Skin epidermis (tissue), 12 donors: ENCODE data around the gene TAGLN.
"Not testable (repeated sequence)": the region's sequence is repeated elsewhere in the genome, so short reads cannot be mapped to it uniquely, and the experiment has no call there.

Experiments
- H3K27ac ChIP-seq, 21 experiments: fragments of 200-600 bp; sonication (generic) in 11 of 21; one replicate each; pipeline ENCODE4 v1.5.0; 2020; ENCODE audit warnings: mild to moderate bottlenecking in 3 of 21, inconsistent platforms in 2 of 21, moderate library complexity in 2 of 21
- H3K4me3 ChIP-seq, 7 experiments: fragments of 200-600 bp; sonication (generic) in 2 of 7; one replicate each; pipeline ENCODE4 v1.5.0; 2020; ENCODE audit warnings: inconsistent platforms in 2 of 7, mild to moderate bottlenecking in 2 of 7, moderate library complexity in 1 of 7

Gene TAGLN

DNA sequence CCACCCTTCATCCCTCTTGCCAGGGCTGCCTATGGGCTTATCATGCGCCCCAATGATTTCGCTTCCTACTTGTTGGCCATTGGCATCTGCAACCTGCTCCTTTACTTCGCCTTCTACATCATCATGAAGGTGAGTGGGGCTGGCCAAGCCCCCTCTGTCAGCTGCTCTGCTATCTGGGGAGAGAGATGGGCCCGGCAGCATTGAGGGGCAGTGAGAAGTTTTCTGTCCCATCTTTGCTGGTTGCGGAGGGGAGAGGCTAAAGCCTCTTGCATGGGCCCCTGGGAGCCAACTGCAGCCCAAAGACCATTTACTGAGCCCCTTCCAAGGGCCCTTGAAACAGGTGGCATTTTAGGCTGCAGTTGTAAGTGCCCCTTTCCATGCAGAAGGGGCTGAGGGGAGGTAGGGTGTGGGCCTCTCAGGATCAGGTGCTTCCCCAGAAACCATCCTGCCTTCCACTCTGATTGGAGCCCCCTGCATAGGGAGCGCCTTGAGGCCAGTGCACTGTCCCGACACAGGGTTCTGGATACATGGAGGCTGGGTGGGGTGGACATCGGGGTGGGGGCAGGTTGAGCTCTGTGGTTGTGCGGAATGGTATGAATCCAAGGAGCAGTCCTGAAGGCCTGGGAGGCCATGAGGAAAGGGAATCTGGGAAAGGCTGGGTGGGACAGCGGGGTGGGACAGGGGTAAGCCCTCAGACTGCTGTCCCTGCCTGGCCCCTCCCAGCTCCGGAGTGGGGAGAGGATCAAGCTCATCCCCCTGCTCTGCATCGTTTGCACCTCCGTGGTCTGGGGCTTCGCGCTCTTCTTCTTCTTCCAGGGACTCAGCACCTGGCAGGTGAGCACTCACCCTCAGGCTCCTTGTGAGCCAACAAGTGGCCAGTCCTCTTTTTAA, 5.8 kb upstream of the TAGLN start:
- H3K27ac ChIP-seq: no peak overlapping the region
- H3K4me3 ChIP-seq: no peak overlapping the region

DNA sequence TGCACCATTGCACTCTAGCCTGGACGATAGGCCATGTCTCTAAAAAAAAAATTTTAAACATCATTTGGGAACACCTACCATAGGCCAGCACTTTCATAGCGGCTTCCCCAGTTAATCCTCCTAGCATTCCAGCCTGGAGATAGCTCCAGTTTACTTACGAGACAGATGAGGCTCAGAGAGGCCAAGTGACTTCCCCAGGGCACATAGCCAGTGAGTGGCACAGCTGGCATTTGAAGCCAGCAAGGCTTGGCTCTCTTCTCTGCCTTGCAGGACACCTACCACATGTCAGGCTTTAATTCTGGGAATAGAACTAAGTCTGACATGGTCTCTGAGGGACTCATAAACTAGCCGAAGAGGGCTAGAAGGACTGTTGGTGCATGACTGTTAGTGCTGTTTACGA, 4.9 kb upstream of the TAGLN start:
- no peak overlapping the region for H3K27ac ChIP-seq
- no peak overlapping the region for H3K4me3 ChIP-seq

DNA sequence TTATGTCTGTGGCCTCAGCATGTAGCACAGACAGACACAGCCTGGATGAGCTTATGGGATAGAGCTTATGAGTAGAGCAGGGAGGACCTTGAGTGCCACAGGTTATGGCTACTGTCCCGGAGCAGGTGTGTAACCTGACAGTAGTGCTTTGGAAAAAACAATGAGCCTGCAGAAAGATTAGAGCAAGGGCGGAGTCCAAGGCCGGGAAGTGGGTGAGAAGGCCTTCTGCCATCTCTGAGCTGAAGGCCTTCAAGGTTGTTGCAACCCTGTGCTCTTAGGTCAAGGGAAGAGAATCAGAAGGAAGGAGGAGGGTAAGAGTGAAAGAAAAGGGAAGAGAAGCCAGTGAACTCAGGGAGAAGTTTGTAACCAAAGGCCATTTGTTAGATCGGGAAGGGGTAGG, 3.9 kb upstream of the TAGLN start:
- H3K27ac ChIP-seq: no peak overlapping the region
- H3K4me3 ChIP-seq: no peak overlapping the region

DNA sequence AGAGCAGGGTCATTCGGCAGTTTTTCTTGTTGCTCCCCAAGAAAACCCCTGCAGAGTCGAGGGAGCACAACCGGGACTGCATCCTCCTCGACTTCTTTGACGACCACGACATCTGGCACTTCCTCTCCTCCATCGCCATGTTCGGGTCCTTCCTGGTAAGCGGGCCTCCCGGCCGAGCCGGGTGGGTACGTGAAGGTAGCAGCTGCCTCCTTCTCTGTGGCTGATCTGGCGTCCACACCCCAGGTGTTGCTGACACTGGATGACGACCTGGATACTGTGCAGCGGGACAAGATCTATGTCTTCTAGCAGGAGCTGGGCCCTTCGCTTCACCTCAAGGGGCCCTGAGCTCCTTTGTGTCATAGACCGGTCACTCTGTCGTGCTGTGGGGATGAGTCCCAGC, 3.4 kb upstream of the TAGLN start:
- H3K4me3 ChIP-seq: no peak overlapping the region

DNA sequence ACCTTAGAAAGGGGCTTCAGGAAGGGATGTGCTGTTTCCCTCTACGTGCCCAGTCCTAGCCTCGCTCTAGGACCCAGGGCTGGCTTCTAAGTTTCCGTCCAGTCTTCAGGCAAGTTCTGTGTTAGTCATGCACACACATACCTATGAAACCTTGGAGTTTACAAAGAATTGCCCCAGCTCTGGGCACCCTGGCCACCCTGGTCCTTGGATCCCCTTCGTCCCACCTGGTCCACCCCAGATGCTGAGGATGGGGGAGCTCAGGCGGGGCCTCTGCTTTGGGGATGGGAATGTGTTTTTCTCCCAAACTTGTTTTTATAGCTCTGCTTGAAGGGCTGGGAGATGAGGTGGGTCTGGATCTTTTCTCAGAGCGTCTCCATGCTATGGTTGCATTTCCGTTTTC, 2.2 kb upstream of the TAGLN start:
- H3K4me3 ChIP-seq: no peak overlapping the region
- H3K27ac ChIP-seq: no peak overlapping the region

More for the DNA sequence above, 3.4 kb upstream of the TAGLN start:
- no peak overlapping the region for H3K27ac ChIP-seq

DNA sequence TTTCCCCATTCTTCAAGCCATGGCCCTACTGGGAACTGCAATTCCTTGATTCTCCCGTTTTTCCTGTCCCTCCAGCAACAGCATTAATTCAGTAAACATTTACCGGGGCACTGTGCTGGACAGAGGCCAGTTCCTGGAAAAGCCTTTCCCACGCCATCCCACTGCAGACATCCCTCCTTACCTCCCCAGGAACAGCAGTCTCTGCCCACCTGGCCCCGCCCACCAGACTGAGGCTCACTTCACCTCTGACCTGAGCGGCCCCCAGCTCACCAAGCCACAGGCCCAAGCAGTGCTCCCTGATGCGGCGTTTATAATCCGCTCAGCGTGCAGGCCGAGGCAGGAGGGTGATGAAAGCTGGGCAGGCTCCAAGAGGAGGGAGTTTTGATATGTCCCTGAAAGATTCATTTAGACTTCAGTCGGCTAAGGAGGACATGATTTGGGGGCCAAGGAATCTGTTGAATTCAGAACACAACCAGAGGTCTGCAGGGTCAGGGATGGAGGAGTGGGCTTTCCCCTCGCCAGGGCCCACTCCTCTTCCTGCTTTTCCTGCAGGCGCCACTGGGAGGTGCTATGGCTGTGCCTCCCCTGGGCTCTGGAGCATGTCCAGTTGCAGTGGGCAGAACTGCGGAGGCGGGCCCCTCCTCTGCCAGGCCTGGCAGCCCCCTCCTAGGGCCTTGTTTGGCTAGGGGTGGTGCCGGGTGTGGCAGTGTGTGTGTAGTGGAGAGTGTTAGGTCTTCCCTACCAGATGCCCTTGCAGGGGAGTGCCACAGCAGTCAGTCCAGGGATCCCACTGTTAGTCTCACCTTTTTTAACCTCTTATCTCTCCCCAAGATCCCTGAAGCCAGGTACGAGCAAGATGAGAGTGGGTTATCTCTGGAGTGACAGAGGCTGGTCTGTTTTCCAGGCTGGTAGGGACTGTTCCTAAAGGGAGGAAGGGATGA, 1.4 kb upstream of the TAGLN start:
- Histone ChIP-seq H3K27ac (peak overlapping the region in 11 of 21 experiments; percentile 12 to 88 (median 74)), H3K4me3 (no peak overlapping the region)

DNA sequence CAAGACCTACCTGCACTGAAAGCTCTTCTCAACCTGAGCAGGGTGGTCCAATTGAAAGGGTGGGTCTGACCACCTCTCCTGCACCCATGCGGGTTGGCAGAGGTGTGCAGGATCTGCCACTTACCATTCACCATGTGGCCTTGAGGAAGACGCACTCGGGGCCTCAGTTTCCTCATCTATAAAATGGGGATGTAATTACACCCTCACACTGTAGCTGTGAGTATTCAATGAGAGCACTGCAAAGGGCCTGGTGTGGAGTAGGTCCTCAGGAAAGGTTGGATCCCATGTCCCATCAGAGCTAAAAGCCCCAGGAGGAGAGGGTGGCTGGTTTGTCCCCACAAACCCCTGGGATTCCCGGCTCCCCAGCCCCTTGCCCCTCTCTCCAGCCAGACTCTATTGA, 557 bp upstream of the TAGLN start:
- Histone ChIP-seq H3K27ac (peak overlapping the region in 17 of 21 experiments; percentile 12 to 88 (median 69)), H3K4me3 (peak overlapping the region in 3 of 7 experiments; percentile 14 to 31 (median 28))

DNA sequence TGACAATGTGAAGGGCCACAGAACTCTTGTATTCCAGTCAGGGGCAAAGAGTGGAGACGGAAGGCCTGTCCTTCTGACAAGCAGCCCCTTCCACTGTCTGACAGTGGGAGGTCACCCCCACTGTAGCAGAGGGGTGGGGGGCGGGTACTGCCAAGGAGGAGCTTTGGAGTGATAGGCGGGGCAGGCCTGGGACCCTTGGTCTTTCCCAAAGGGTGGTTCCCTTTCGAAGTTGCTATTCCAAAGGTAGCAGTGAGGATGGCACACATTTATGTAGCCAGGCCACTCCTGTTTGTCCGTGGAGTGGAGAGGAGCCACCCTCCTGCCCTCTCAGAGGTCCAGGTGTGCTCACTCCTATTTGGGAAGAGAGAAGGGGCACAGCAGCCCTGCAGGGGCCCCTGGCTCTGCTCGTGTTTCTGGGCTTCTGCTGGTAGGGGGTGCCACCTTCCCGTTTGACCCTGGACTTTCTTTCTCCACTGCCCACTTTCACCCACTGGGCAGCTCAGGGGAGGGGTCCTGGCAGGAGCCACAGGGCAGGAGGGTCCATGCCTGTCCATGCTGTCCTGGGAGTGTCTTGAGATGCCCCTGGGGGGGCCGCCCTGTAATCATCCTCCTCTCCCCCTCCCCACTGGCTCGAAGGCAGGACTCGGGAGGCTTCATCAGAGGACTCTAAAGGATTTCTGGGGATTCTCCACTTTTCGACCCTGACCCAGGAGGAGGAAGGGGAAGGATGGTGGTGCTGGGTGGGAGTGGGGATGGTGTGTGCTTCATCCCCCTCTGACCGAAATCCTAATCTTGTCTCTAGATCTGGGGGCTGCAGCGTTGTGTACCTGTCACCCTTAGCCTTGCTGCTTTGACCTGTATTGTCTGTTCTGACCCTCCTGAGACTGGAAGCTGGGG, 994 bp downstream of the TAGLN start:
- H3K4me3 ChIP-seq: peak overlapping the region; percentile 1 to 31 (median 23)
- peak overlapping the region in 16 of 21 experiments; percentile 51 to 88 (median 70) for H3K27ac ChIP-seq

DNA sequence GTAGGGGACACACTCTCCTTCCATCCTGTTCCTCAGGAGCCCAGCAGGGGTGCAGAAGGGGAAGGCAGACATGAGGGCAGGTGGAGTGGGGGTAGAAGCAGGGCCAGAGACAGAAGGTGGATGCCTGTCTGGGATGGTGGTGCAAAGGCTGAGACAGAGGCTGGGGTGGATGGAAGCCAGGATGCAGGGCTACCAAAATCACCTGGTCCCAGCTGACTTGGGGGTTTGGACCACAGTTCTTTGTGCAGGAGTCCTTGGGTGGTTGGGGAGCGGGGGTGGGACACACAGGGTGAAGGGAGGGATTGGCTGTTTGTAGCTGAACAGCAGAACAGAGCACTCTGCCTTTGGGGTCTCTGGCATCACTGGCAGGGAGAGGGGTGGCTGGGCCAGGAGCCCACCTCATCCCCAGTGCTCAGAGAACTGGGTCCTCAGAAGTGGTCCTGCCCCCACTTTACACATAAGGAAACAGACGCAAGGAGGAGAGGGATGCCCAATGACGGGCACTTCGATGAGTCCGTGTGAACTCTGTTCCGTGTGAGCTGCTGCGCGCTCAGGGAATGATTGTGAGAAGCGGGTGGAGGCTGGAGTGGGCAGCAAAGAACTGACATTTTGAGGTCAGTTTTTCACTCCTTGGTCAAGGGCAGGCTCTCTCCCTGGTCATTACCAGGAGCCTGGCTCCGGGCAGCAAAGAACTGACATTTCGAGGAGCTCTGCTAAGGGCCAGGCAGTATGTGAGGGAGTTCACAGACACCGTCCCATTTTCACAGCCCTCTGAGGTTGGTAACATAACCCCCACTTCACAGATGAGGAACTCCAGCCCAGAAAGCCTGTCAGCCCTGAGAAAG, 1.9 kb downstream of the TAGLN start:
- Histone ChIP-seq H3K27ac (peak overlapping the region in 9 of 21 experiments; percentile 0 to 81 (median 61)), H3K4me3 (peak overlapping the region in 5 of 7 experiments; percentile 14 to 31 (median 23))

DNA sequence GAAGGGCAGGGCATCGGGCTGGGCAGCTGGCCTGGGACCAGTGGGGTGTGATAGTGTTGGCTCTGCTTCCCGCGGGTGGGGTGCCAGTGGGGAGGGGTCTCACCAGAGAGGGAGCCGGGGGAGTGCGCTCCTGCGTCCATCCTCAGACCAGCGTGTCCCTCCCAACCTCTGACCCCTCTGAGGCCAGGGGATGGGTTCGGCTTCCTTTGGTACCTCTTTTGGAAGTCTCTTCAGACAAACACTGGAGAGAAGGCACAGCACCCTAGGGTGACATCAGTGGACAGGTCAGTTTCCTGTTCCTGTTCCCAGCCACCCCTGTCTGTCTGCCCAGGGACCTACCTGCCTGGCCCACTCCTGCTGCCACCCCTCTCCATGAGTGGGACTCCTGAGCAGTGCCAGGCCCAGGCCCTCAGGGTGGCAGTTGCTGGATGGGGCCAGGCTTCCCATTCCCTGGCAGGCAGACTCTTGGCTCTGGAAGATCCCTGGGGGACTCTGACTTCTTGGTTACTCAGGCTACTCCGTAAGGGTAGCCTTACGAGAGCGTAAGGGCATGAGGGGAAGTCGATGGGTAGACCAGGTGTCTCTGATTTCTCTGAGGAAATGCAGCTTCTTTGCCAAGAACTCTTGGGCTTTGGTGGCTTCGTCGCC, 2.6 kb downstream of the TAGLN start:
- Histone ChIP-seq H3K27ac (peak overlapping the region in 10 of 21 experiments; percentile 0 to 81 (median 60)), H3K4me3 (peak overlapping the region in 3 of 7 experiments; percentile 9 to 31 (median 28))

DNA sequence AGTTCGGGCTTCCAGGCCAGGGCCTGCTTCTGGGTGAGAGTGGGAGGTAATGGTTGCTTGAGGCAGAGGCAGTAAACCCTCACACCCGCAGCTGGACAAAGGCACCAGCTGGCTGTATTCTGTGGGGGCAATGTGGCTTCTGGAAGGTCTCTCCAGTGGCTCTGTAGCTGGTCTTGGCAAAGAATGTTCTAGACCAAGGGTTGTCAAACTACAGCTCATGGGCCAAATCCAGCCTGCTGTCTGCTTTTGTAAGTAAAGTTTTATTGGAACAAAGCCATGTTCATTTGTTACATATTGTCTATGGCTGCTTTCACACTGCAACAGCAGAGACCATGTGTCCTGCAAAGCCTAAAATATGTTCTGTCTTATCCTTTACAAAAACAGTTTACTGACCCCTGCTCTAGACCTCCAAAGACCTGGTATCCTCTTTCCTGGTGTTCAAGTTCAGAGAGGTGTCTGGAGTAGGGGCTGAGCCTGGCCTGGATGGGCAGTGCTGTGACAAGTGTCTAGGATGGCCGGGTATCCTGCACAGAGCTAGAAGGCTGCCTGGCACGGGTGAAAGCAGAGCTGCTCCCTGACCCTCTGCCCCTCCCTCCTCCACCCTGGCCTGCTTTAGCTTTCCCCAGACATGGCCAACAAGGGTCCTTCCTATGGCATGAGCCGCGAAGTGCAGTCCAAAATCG, 3.4 kb downstream of the TAGLN start:
- Histone ChIP-seq H3K27ac (peak overlapping the region in 7 of 21 experiments; percentile 27 to 79 (median 43)), H3K4me3 (no peak overlapping the region)

DNA sequence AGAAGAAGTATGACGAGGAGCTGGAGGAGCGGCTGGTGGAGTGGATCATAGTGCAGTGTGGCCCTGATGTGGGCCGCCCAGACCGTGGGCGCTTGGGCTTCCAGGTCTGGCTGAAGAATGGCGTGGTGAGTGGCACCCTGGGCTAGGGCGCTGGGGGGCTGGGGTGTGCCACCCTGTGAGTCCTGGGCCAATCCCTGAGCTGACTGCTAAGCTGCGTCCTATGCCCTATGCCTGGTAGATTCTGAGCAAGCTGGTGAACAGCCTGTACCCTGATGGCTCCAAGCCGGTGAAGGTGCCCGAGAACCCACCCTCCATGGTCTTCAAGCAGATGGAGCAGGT, 3.9 kb downstream of the TAGLN start:
- H3K27ac ChIP-seq: no peak overlapping the region
- no peak overlapping the region for H3K4me3 ChIP-seq

DNA sequence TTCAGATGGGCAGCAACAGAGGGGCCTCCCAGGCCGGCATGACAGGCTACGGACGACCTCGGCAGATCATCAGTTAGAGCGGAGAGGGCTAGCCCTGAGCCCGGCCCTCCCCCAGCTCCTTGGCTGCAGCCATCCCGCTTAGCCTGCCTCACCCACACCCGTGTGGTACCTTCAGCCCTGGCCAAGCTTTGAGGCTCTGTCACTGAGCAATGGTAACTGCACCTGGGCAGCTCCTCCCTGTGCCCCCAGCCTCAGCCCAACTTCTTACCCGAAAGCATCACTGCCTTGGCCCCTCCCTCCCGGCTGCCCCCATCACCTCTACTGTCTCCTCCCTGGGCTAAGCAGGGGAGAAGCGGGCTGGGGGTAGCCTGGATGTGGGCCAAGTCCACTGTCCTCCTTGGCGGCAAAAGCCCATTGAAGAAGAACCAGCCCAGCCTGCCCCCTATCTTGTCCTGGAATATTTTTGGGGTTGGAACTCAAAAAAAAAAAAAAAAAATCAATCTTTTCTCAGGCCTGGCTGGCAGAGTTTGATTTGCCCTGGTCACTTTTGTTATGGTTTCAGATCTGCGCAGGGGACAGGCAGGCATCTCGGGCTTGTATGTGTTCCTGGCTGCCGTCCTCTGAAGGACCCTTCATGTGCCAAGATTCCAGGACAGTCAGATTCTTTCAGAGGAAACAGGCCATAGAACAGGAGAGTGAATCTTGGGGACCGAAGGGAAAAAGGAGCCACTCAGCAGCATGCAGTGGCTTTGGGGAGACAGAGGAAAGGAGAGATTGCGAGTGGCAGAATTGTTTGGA, 5.3 kb downstream of the TAGLN start:
- H3K4me3 ChIP-seq: no peak overlapping the region
- H3K27ac ChIP-seq: peak overlapping the region in 1 of 21 experiments; percentile 17

DNA sequence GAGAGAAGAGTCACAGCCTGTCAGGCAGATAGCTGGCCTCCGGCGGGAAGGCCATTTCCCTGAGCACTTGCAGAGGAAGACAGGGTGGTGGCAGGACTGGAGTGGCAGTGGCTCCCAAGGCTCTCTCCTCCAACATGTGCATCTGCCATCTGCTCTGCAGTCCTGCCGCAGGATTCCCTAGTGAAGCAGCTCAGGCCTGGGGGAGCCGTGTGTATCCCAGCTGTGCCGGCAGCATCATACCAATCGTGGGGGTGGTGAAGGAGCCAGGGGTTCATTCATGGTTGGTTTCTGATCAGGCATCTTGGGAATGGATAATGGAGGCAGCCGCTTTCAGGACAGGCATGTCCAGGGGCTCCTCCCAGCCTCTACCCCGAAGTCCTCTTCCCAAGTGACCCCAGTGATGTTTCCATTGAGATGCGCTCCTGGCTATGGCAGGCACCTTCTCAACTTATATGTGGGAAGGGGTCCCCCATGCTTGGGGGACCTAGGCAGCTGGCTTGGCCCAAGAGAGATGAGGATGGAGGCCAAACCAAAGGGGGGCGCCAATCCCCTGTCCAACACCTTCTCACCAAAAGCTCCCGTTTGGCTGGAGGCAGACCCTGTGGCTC, 6.1 kb downstream of the TAGLN start:
- Histone ChIP-seq H3K4me3 (no peak overlapping the region), H3K27ac (peak overlapping the region in 1 of 21 experiments; percentile 17)

DNA sequence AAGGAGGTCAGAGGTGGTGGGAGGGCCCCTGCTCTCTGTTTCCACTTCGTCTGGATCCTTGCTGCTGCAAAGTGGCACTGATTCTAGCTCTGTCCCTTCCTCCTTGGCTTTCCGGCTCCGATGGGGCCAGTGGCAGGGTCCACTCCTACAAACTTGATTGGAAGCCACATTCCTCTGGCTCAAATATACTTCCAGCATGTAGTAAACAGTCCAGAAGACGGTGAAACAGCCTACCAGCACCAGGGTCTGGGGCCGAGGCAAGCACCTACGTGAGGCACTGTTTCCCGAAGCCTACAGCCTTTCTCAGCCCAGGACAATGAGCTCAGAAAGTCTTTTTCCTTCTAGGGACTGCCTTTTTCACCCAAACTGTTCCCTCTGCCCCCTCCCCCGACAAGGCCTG, 6.9 kb downstream of the TAGLN start:
- H3K4me3 ChIP-seq, H3K27ac ChIP-seq: not testable (repeated sequence)

DNA sequence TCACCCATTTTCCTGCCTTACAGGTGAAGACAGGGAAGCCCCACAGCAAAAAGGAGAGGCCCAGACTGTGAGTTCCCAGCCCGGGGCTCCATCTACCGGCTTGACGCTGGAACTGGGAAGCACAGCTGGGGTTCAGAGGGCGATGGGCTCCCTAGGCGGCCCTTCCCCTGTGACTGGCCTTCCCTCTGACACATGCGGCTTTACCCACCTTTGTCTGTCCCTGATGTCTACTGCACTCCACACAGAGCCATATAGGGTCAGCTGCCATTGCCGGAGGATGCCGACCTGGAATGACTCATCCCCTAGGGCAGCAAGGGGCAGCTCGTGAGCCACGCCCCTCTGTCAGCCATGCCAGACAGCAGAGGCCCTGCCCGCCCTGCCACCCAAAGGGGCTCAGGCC, 7.7 kb downstream of the TAGLN start:
- H3K4me3 ChIP-seq, H3K27ac ChIP-seq: not testable (repeated sequence)
